GM19240 (cell line): ENCODE results near the gene OR52J3.

Source experiments
- DNase-seq: peaks from one replicate; pipeline ENCODE4 v3.0.0; 2011; ENCODE audit warnings: low spot score; ENCODE audit not compliant: insufficient read length

The OR52J3 gene

DNA sequence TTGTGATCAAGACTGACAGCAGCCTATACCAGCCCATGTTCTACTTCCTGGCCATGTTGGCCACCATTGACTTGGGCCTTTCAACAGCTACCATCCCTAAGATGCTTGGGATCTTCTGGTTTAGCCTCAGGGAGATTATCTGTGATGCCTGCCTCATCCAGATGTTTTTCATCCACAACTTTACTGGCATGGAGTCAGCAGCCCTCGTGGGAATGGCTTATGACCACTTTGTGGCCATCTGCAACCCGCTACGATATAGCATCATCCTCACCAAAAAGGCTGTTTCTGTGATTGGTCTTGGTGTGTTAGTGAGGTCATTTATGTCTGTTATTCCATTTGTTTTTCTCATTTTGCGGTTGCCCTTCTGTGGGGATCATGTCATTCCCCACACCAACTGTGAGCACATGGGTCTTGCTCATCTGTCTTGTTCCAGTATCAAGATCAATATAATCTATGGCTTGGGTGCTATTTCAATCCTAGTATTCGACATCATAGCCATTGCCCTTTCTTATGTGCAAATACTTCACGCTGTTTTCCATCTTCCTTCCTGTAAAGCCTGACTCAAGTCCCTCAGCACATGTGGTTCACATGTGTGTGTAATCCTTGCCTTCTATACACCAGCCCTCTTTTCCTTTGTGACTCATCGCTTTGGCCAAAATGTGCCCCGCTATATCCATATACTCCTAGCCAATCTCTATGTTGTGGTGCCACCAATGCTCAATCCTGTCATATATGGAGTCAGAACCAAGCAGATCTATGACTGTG lies 46.7 kb downstream of the OR52J3 start:
- no peak for DNase-seq

DNA sequence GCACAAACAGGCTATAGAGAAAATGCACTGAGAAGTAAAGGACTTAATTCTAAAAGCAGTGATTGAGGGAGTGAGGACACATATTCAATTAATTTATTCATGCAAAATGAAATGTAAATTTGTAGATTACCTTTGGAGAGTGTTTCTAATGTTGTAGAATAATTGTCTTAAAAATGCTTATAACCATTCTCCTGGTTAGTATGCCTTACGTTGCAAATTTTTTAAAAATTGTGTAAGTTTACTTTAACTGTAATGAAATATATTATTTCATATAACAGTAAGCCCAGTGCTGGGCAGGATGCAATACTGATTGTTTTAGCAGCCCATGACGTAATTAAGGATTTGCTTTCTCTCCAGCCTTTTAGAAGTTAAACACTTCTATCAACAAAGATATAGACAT lies 49.7 kb downstream of the OR52J3 start:
- no peak for DNase-seq
